Bone marrow (tissue), 2 donors: ENCODE results near the gene ETHE1.
"Not testable (repeated sequence)": the region's sequence is repeated elsewhere in the genome, so short reads cannot be mapped to it uniquely, and the experiment has no call there.

Source experiments
- DNase-seq, 2 donors: peaks; one replicate each; lab custom pipeline; 2025; lab: John Stamatoyannopoulos, UW

ETHE1 gene

DNA sequence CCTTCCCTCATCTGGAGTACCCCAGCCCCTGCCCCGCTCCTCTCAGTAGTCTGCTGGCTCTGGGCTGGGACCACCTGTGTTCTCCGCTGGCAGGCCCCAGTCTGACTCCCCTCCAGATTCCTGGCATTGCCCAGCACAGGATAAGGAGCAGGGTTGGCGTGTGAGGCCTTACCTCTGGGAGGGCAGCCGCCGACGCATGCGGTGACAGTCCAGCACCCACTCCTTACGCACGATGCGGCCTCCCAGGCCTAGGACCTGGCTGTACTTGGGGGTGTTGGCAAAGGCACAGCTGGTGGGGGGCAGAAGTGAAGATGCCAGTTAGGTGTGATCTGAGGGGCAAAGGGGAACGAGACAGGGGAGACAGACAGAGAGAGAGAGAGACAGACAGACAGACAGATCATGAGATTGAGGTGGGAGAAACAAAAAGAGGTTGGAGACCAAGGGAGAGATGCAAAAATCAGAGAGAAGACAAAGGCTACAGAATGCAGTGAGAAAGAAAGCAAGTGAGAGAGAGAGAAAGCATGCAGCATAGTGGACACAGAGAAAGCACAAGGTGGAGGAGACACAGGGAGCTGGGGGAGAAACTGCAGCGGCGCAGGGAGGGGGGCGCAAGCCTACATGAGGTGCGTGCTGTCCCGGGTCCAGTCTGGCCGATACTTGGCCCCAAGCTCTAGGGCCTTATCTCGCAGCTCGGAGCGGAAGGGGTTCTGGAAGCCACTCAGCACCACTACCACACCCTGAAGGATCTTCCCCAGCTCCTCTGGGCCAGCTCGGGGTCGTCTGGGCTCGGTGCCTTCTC lies 24.6 kb upstream of the ETHE1 start:
- no peak for DNase-seq

- DNase-seq, result no peak
Measured at GRCh38 chr19:43548706-43549105, 21.7 kb upstream of the ETHE1 start.

DNA sequence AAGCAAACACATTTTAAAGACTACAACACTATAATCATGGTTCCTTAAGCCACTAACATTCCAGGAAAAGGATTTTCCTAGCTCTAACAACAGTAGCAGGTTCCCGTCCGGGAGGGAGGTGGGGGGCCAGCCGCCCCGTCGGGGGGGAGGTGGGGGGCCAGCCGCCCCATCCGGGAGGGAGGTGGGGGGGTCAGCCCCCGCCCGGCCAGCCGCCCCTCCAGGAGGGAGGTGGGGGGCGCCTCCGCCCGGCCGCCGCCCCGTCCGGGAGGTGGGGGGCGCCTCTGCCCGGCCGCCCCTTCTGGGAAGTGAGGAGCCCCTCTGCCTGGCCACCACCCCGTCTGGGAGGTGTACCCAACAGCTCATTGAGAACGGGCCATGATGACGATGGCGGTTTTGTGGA lies 20.9 kb upstream of the ETHE1 start:
- DNase-seq, result not testable (repeated sequence)

GRCh38 chr19:43546581-43546980 lies 19.6 kb upstream of the ETHE1 start:
- no peak for DNase-seq

DNA sequence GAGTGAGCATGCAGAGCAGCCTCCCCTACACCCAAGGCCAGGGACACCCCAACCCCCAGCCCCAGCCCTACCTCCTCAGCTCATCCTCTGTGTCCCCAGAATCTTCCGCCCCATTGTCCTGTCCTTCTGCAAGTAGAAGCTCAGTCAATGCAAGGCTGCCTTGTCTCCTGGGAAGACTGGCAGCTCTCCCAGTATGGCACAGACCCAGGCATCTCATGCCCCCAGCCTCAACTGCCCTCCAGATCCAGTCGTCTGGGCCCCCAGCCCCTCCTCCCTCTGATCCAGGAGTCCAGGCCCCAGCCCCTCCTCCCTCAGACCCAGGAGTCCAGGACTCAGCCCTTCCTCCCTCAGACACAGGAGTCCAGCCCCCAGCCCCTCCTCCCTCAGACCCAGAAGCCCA lies 19.0 kb upstream of the ETHE1 start:
- DNase-seq, result no peak

DNA sequence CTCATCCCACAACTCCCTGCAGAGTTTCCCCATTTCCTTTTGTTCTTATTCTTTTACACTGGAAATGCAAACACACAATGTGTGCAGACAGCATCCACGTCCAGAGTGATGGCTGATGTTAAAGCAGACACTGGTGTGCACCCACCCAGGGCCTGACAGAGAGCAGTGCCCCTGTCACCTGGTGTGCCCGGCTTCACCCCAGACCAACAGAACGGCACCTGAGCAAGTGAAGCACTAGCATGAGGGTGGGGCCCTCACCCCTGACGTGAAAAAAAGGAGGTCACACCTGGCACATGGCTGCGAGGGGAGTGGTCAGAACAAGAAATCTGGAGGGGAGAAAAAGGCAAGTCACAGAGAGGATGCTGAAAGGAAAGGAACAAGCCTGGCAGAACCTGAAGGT lies 18.3 kb upstream of the ETHE1 start:
- DNase-seq, result no peak

- no peak for DNase-seq
Measured at GRCh38 chr19:43544077-43544476, 17.1 kb upstream of the ETHE1 start.

GRCh38 chr19:43541920-43542650 lies 15.1 kb upstream of the ETHE1 start:
- no peak for DNase-seq

DNA sequence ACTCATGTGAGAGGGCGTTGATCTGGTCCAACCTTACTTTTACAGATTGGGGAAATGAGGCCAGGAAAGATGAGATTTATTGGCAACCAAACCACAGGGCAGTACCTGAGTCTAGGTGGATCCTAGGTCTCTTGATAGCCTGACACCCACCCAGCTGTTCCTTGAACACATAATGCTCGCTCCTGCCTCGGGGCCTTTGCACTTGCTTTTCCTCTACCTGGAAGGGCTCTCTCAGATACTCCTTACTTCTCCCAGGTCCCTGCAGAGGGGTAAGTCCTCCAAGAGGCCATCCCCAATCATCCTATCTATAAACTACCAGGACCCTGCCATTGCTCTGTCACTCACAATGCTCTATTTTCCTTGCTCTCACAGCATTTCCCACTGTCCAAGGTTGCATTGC lies 13.4 kb upstream of the ETHE1 start:
- DNase-seq, result no peak

DNA sequence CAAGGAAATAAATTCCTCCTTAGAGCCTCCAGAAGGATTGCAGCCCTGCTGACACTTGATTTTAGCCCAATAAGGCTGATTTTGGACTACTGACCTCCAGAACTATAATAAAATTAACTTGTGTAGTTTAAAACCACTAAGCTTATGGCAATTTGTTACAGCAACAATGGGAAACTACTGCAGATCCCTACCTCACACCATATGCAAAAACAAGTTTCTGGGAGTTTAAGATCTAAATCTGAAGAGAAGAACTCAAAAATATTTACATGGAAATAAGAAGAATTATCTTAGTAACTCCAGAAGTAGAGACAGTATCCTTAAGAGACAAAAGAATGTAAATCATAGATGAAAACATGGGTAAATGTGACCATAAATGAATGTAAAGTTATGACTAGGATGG lies 11.9 kb upstream of the ETHE1 start:
- DNase-seq, result no peak

GRCh38 chr19:43534816-43535761 lies 8.1 kb upstream of the ETHE1 start:
- no peak for DNase-seq

DNA sequence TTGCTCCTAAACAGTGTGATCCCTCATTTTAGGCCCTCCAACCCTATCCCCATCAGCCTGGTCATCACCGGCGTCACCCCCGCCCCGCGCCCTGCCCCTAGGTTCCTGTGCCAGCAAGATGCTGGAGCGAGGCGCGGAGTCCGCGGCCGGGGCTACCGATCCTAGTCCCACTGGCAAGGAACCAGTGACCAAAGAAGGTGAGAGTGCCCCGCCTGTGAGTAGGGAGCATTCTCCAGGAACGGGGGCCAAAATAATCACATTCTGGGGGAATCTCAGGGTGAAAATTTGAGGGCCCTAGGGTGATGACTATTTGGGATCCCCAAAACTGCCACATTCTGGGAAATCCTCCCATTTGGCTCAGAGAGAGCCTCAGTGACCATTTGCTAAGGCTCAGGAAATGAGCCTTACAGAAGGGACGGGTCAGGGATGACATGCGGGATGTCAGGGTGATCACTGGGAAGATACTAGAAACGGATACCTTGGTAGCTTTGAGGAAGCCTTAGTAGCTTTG lies 7.4 kb upstream of the ETHE1 start:
- no peak for DNase-seq

DNA sequence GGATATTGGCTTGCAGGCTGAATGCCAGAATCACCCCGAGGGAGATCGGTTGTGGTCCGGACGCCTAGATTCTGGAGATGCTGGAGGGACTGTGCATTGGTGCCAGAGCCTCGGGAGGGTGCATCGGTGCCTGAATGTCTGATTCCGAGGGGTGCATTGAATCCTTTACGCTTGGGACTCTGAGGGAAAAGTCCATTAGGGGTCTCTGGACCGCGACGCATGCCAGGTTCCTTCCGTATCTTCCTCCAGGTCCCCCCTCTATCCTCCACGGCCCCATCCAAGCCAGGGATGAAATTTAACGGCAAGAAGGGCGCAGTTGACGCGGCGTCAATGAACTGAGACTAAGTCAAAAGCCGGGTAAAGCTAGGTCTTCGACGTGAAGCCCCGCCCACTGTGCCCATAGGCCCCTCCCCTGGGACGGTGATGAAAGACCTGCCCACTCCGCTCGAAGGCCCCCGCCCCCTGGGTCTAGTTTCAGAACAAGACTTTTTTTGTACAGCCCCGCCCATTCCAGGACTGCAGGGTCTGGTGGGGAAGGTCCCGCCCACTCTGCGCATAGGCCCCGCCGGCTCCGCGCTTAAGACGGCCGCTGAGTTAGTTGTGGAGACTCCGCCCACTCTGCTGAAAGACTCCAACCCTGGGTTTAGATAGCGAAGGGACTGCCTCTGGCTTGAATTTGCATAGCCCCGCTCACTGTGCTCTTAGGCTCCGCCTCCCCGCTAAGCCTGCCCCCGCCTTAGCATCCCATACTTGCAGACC lies 6.7 kb upstream of the ETHE1 start:
- peak; percentile 79 to 87 for DNase-seq

DNA sequence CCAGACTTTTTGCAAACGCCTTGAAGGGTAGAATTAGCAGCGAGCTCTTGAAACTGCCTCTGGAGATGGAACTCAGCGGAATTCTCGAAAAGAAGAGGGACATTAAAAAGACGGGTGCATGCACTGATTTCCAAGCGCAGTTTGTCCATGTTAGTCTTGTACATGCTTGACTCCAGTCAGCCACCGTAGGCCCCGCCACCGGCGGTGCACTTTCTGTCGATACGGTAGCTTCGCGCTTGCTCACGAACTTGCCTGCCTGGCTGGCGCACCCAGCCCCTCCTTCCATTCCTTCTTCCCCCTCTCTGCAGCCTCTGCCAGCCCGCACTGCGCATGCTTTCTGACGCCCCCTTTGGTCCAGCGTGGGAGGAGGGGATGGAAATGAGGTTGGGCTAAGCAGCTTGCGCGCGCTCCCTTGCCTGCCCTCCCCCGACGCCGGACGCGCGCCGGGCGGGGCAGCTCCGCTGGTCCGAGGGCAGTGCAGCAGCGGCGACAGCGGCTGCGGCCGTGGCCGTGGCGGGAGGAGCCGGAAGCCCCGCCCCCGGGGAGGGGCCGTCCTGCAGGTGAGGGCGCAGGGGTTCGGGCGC lies 6.1 kb upstream of the ETHE1 start, which contains the start of gene ZNF575:
Gene ZNF575, plus strand, starts transcription at position 227 of the 584 bp plus-strand sequence. CDS start 1,235 bp downstream, outside the sequence.
- peak; percentile 57 to 76 for DNase-seq

DNA sequence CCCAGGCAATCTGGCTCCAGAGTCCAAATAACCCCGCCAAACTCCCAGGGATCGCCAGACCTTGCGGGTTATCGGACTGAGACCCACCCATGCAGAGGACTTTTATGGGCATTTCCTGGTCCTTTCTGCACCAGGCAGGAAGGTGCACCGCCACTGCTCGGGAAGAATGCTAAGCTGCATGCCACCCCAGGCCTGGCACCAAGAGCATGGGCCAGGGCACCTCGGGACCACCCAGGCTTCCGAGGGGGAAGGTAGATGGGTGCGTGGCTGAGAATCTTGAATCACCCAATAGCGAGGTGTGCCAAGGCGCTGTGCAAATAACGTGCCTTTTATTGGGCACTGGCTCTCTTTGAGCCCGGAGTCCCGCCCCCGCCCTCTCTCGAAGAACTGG lies 5.6 kb upstream of the ETHE1 start:
- no peak for DNase-seq

- DNase-seq, result no peak
Measured at GRCh38 chr19:43527860-43528622, 1.0 kb upstream of the ETHE1 start.

DNA sequence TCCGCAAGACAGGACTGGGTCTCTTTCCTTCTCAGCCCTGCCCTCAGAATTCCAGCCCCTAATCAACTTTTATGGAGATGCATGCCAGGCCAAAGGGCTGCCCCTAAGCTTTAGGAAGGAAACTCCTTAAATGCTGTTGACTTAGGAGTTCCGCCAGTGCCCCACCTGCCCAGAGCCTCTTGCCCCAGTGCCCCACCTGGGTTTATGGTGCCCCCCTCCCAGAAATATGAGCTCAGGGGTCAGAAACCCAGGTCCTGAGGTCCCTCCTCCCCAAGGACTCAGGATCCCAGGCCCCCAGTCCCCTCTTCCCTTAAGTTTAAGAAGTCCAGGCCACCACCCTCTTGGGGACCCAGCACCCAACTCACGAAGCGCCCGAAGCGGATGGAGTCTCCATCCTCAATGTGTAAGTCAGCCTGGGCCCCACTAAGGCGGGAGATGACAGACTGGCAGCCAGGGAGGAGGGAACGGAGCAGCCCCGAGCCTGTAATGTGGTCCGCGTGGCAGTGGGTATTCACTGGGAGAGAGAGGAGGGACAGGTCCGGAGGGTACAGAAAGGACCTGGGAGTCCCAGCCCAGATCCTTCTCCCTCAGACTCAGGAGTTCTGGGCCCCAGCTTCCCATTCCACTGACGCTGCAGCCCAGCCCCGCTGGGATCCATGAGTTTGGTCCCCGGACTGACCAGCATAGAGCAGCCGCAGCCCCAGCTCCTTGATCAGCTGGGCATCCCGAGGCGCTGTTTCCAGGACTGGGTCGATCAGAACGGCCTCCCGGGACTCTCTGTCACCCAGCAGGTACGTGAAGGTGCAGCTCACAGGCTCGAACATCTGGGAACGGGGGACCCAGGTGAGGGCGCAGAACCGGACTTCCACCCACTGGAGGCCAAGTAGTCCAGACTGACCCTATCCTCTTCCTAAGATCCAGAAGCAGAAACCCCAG lies 897 bp downstream of the ETHE1 start:
- DNase-seq, result no peak

DNA sequence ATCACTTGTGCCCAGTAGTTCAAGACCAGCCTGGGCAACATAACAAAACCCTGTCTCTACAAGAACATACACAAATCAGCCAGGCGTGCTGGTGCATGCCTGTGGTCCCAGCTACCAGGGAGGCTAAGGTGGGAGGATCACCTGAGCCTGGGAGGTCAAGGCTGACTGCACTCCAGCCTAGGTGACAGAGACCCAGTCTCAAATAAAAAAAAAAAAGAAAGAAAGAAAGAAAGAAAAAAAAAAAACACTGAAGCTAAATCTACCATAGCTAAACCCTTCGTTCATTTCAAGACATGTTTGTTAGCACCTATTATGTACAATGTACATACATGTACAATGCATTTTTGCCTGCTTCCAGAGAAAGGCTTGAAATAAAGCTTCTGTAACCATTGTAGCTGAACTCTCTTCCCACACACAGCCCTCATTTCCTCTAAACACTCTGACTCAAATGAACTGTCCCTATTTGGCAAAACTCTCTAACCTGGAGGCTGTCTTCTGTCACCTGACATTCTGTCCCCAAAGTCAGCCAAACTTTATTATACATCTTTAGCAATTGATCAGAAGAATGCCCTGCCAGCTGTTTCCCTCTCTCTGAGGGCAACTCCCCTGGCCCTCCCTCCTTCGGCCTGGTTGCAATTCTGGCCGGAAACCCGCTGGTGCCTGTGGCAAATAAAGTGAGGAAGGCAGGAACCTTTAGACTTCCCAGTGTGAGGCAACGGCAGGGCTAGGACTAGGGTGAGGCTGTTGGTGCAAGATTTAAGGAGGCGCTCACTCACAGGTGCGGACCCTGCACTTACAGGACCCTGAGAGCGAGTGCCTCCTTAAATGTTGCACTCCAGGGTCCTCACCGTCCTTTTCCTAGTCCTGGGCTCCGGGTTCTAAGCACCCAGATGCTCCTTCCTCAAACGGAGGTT lies 1.8 kb downstream of the ETHE1 start:
- peak; percentile 24 to 80 for DNase-seq
